HFFc6 (cell line): ENCODE measurements around the gene C19orf53. TPM values are rescaled to one million over a fixed set of nuclear protein-coding genes. Genes with fewer than 3 reads are reported as not detected.

ENCODE experiments used
- DNase-seq: peaks from one replicate; pipeline ENCODE4 v3.0.0-alpha.2; 2018
- H3K27ac Mint-ChIP-seq: 2 replicates; pipeline ENCODE4 v1.8.0; 2020; ENCODE audit warnings: mild to moderate bottlenecking, mixed read lengths
- H3K27me3 Mint-ChIP-seq: 2 replicates; pipeline ENCODE4 v1.8.0; 2021; ENCODE audit warnings: mild to moderate bottlenecking, moderate library complexity, mixed read lengths; ENCODE audit not compliant: insufficient read depth
- H3K36me3 Mint-ChIP-seq: 2 replicates; pipeline ENCODE4 v1.8.0; 2021; ENCODE audit warnings: low read depth, mixed read lengths
- H3K4me1 Mint-ChIP-seq: 2 replicates; pipeline ENCODE4 v1.8.0; 2020; ENCODE audit warnings: low read depth, mixed read lengths
- H3K4me3 Mint-ChIP-seq: 2 replicates; pipeline ENCODE4 v1.8.0; 2020; ENCODE audit warnings: mild to moderate bottlenecking, moderate library complexity, mixed read lengths
- H3K9me3 Mint-ChIP-seq: 2 replicates; pipeline ENCODE4 v1.8.0; 2020; ENCODE audit warnings: mild to moderate bottlenecking, mixed read lengths
- total RNA-seq, 6 experiments: library from RNA; stranded (reverse); fragmentation: NEBNext Ultra II Directional; extraction: Animal tissue kit (Norgen Biotek cat#: 25700); gene quantifications; 2 replicates in 1 of 6; 3 replicates in 5 of 6; pipeline ENCODE4 v1.2.3, GENCODE V29; 2021
- TF ChIP-seq, protein P1 (sequence below): fragments of 200-600 bp; sonication (generic); IDR thresholded peaks from 2 replicates; pipeline ENCODE4 v1.5.0; 2021; ENCODE audit warnings: antibody characterized with exemption, mild to moderate bottlenecking

The C19orf53 gene
- total RNA-seq, 6 experiments from 2014 or later = 123 to 204 (median 172) TPM

DNA sequence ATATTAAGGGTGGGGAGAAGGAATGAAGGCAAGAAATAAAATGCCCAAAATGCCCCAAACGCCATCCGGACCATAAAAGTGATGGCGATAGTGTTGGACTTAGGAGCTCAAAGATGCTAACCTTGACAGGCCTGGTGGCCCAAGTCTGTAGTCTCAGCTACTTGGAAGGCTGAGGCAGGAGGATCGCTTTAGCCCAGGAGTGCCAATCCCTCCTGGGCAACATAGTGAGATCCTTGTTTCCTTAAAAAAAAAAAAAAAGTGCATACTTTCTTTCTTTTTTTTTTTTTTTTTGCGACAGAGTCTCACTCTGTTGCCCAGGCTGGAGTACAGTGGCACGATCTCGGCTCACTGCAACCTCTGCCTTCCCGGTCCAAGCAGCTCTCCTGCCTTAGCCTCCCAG lies 41.9 kb upstream of the C19orf53 start:
- Mint-ChIP-seq H3K9me3 (no peaks in the 10 kb centered on the region), H3K27ac (peak overlapping the region; percentile 100), H3K27me3 (no peaks in the 10 kb centered on the region), H3K4me1 (peaks cover 27% of the 10 kb centered on the region), H3K36me3 (no peaks in the 10 kb centered on the region; the same call in 1 of the 2 replicates), H3K4me3 (peak overlapping the region; percentile 94)
- DNase-seq = no peak
- TF ChIP-seq, protein P1, sequence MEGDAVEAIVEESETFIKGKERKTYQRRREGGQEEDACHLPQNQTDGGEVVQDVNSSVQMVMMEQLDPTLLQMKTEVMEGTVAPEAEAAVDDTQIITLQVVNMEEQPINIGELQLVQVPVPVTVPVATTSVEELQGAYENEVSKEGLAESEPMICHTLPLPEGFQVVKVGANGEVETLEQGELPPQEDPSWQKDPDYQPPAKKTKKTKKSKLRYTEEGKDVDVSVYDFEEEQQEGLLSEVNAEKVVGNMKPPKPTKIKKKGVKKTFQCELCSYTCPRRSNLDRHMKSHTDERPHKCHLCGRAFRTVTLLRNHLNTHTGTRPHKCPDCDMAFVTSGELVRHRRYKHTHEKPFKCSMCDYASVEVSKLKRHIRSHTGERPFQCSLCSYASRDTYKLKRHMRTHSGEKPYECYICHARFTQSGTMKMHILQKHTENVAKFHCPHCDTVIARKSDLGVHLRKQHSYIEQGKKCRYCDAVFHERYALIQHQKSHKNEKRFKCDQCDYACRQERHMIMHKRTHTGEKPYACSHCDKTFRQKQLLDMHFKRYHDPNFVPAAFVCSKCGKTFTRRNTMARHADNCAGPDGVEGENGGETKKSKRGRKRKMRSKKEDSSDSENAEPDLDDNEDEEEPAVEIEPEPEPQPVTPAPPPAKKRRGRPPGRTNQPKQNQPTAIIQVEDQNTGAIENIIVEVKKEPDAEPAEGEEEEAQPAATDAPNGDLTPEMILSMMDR = no peak

DNA sequence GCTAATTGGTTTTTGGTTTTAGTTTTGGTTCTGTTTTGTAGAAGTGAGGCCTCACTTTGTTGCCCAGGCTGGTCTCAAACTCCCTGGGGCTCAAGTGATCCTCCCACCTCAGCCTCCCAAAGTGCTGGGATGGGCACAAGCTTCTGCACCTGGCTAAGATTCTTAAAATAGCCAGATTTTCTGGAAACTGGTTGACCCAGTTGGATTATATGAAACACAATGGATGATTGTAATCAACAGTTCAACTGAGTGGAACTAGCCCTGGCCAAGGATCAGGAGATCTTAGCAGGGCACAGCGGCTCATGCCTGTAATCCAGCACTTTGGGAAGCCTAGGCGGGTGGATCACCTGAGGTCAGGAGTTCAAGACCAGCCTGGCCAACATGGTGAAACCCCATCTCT lies 39.5 kb upstream of the C19orf53 start:
- H3K27ac Mint-ChIP-seq = no peak overlapping the region
- no peaks in the 10 kb centered on the region for H3K27me3 Mint-ChIP-seq
- H3K4me1 Mint-ChIP-seq = peaks cover 18% of the 10 kb centered on the region
- TF ChIP-seq, protein P1 = no peak
- no peak for DNase-seq
- no peak overlapping the region for H3K4me3 Mint-ChIP-seq
- peaks cover 3% of the 10 kb centered on the region; the same call in 1 of the 2 replicates for H3K36me3 Mint-ChIP-seq
- no peaks in the 10 kb centered on the region for H3K9me3 Mint-ChIP-seq

DNA sequence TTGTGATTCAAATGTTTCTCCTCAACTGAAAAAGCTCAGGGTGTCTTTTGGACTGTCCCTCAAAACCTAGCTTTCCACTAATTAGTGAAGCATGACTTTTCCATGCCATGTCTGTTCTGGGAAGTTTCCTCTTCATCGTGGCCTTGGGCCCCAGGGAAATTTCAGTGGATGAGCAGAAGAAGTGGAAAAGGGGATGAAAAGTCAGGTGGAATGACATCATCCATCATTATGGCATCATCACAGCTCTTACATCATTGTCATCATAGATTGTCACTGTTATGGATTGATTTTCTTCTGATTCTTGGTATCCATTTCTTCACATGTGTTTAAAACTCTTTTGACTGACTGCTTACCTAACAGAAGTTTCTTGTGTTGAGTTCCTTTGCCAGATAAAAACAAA lies 36.2 kb upstream of the C19orf53 start:
- TF ChIP-seq, protein P1 = no peak
- Mint-ChIP-seq H3K27me3 (no peaks in the 10 kb centered on the region; the same call in 1 of the 2 replicates), H3K27ac (no peak overlapping the region), H3K9me3 (no peaks in the 10 kb centered on the region), H3K4me3 (no peak overlapping the region), H3K36me3 (peaks cover 13% of the 10 kb centered on the region; the same call in 1 of the 2 replicates), H3K4me1 (peaks cover 16% of the 10 kb centered on the region)
- no peak for DNase-seq

DNA sequence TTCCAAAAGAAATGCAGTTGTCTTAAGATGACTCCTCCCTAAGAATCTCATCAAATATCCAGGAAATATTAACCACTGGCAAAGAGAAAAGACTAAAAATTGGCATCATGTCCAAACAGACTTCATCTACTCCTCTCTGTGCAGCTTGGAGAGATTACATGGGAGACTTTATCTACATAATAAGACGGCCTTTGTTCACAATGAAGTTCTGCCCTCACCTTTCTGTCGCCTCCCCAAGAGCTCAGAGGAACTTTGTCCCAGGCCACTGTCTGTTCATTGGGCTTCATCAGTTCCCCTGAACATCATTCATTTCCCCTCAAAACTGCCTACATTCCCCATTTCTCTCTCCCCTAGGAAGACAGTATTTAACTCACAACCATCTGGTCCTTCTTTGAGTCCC lies 32.4 kb upstream of the C19orf53 start:
- Mint-ChIP-seq H3K27ac (peak overlapping the region; percentile 28; the same call in 1 of the 2 replicates), H3K9me3 (peaks cover 5% of the 10 kb centered on the region; the same call in 1 of the 2 replicates), H3K4me1 (peaks cover 18% of the 10 kb centered on the region), H3K4me3 (no peak overlapping the region), H3K27me3 (no peaks in the 10 kb centered on the region; the same call in 1 of the 2 replicates), H3K36me3 (peaks cover 19% of the 10 kb centered on the region; the same call in 1 of the 2 replicates)
- TF ChIP-seq, protein P1 = no peak
- no peak for DNase-seq

DNA sequence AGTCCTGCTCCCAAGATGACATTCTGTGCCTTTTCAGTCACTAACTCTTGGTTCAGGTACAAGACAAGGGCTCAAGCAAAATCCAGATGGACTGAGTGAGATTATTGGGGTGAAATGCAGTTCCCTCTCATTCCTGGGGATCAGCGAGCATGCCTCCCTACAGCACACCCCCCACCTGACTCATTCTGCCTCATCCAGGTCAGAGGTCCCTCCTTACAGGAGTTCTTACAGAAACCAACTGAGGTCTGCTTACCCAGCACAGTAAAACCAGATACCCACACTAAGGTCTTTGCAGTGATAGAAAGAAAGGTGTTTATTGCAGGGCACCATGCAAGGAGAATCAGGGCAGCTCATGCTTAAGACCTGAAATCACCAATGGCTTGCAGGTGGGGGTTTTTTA lies 31.5 kb upstream of the C19orf53 start:
- Mint-ChIP-seq H3K27me3 (no peaks in the 10 kb centered on the region; the same call in 1 of the 2 replicates), H3K27ac (peak overlapping the region; percentile 81), H3K4me1 (peaks cover 18% of the 10 kb centered on the region), H3K4me3 (peak overlapping the region; percentile 5), H3K9me3 (peaks cover 12% of the 10 kb centered on the region; the same call in 1 of the 2 replicates), H3K36me3 (peaks cover 25% of the 10 kb centered on the region; the same call in 1 of the 2 replicates)
- peak; percentile 50 for DNase-seq
- TF ChIP-seq, protein P1 = no peak
